Stimulated activated CD4-positive, alpha-beta T cell treated with anti-CD3 and anti-CD28 coated beads, TNF-alpha, amount 100 ng/mL, for 4 hours (primary cell): ENCODE measurements around the gene BRICD5.
A peak's percentile ranks its signal among the peaks of the same experiment; 100 is the strongest.
"Not testable (repeated sequence)": the region's sequence is repeated elsewhere in the genome, so short reads cannot be mapped to it uniquely, and the experiment has no call there.

Source experiments
- DNase-seq, 3 experiments: peaks; one replicate each; pipeline ENCODE4 v3.0.0-alpha.2; 2020; ENCODE audit warnings: low read depth in 3 of 3

BRICD5 gene

DNA sequence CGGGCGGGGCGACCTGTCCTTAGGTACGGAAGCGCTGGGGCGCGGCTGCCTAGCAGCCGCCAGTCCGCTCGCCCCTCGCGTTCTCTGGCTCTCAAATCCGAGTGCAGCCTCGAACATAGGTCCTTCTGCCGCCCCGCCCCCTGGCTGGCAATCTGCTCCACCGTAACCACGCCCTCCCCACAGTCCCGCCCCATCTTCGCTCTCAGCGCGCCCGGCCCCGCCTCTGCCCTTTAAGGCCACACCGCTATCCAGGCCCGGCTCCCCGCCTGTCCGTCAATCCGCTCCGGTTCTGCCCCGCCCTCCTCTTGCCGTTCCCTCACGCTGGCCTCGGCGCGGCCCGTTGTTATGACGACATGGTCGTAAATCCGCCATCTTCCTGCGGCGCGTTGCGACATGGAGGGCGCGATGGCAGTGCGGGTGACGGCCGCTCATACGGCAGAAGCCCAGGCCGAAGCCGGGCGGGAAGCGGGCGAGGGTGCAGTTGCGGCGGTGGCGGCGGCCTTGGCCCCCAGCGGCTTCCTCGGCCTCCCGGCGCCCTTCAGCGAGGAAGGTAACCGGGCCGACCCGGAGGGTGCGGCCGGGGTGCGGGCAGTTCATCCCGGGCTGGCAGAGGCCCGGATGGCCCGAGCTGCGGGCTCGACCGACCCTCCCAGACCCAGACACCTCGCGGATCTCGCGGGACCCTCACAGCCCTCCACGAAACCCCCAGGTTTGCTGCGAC lies 12.7 kb upstream of the BRICD5 start, which contains the start of gene E4F1:
Gene E4F1, plus strand, starts transcription at position 371 of the 721 bp plus-strand sequence. Its CDS starts 23 bp downstream, at position 394.
- peak; percentile 97 to 100 (median 98) for DNase-seq

GRCh38 chr16:2216330-2216729 lies 5.7 kb upstream of the BRICD5 start:
- no peak for DNase-seq

GRCh38 chr16:2214719-2214968 lies 4.0 kb upstream of the BRICD5 start, which contains the start of gene PGP:
Gene PGP (minus strand): TSS chr16:2214840. CDS start chr16:2214777, 63 bp downstream.
- DNase-seq, result no peak

- DNase-seq, result no peak
Measured at GRCh38 chr16:2213817-2214718, 3.4 kb upstream of the BRICD5 start.

DNA sequence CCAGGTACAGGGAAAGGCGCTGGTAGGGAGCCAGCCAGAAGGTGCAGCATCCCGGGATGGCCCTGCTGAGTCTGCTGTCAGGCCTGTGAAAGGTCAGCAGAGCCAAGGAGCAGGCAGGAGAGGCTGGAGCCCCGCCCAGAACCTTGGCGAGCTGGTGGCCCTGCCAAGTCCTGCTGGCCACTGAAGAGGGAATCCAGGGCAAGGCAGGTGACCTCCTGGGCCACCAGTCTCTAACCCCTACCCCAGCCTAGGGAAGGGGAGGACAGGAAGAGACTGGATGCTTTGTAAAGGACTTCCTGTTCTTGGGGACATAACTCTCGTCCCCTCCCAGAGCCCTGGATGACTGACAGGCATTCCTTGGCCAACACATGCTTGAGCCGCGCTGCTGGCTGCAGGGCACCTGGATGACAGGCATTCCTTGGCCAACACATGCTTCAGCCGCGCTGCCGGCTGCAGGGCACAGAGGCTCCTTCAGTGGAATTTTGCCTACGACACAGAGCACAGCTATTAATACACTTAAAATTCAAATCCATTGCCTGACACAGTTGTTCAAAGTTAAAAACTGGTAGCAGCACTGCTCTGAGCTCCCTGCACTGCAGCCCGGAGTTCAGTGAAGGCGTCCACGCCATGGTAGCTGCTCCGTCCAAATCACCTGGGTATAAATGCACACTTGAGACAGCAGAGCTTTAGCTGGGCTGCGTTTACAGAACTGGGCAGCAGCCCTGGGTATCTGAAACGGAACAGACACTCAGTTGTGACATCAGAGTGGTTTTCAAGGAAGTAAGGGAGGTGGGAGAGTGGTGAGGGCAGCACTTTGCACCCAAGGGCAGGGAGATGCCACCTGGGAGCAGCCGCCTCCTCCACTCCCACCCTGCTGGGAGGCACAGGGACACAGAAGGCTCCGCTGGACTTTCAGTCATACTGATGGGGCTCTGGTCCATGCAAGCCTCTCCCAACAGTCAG lies 2.0 kb upstream of the BRICD5 start:
- DNase-seq, result no peak

GRCh38 chr16:2211923-2212347 lies 1.3 kb upstream of the BRICD5 start:
- DNase-seq, result no peak

DNA sequence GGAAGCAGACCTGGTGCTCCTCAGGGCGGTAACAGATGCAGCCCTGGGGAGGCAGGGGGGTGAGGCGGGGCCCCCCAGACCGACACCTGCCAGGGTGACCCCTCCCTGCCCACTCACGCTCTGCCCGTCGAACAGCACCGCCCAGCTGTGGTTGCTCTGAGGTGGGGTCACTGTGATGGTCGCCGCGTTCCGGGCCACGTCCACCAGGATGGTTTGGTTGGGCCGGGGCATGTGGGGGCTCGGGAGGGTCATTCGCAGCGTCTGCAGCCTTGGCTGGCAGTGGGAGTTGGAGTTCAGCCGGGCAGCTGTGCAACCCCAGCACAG lies 692 bp downstream of the BRICD5 start:
- DNase-seq, result no peak

GRCh38 chr16:2209258-2210008 lies 1.2 kb downstream of the BRICD5 start:
- DNase-seq, result no peak

DNA sequence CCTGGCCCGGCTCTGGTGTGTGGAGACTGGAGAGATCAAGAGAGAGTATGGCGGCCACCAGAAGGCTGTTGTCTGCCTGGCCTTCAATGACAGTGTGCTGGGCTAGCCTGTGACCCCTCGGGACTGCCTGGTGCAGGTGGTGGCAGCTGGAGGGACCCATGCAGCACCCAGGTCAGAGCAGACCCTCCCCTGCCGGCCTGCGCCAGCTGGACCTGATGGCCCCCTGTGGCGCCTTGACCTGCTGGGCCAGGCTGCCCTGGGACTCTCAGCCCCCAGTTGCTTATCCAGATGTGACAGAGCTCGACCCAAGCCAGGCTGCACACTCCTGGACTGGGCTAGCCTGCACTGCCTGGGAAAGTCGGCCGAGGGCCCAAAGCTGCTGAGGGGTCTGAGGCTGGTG lies 1.9 kb downstream of the BRICD5 start:
- DNase-seq, result no peak

DNA sequence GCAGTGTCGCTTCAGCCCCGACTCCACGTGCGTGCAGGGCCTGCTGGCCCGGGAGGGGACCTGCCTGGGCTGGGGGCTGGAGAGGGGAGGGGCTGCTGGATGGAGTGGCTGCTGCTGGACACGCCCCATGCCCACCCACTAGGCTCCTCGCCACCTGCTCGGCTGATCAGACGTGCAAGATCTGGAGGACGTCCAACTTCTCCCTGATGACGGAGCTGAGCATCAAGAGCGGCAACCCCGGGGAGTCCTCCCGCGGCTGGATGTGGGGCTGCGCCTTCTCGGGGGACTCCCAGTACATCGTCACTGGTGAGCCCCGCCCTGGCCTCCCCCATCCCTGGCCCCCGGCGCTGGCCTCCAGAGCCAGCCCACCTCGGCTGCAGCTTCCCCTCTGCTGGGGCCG lies 2.4 kb downstream of the BRICD5 start:
- DNase-seq, result no peak

DNA sequence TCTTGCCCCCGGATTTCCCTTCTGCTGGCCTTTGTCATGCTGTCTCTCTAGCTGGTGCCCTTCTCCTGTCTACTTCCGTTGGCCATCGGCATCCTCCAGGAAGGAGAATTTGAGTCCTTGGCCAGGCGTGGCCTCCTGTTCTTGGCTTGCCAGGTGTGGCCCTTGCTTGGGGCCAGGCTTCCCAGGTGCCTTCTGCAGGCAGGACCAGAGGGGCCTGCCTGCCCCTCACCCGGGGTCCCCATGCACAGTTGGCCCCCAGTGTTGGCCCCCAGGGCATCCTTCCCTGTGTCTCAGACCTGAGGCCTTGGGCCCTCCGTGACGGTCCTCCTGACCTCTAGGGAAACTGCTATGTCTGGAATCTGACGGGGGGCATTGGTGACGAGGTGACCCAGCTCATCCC lies 2.8 kb downstream of the BRICD5 start:
- DNase-seq, result no peak

DNA sequence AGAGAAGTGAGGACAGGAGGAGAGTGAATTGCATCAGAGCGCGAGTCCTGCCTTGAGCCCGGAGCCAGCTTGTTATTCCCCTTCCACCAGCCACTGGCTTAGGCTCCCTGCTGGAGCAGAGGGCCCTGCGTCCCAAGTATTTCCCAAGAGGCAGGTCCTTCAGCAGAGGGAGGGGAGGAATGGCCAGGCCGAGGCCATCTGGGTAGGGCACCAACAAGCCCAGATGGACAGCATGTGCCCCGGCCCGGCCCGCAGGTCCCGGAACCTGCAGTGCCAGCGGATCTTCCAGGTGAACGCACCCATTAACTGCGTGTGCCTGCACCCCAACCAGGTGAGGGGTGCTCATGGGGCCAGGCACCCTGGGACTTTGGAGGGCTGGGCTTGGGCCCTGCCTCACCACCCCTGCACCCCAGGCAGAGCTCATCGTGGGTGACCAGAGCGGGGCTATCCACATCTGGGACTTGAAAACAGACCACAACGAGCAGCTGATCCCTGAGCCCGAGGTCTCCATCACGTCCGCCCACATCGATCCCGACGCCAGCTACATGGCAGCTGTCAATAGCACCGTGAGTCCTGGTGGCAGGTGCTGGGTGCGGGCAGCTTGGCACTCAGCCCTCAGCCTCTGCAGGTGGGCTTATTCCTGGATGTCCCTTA lies 3.8 kb downstream of the BRICD5 start:
- DNase-seq, result no peak

GRCh38 chr16:2206420-2206779 lies 4.3 kb downstream of the BRICD5 start:
- no peak for DNase-seq

GRCh38 chr16:2205967-2206313 lies 4.7 kb downstream of the BRICD5 start:
- no peak for DNase-seq

GRCh38 chr16:2205104-2205966 lies 5.3 kb downstream of the BRICD5 start, which contains the start of gene MLST8:
Gene MLST8 (plus strand): TSS chr16:2205454. CDS start chr16:2206086, 632 bp downstream.
- peak; percentile 83 to 87 (median 86) for DNase-seq

DNA sequence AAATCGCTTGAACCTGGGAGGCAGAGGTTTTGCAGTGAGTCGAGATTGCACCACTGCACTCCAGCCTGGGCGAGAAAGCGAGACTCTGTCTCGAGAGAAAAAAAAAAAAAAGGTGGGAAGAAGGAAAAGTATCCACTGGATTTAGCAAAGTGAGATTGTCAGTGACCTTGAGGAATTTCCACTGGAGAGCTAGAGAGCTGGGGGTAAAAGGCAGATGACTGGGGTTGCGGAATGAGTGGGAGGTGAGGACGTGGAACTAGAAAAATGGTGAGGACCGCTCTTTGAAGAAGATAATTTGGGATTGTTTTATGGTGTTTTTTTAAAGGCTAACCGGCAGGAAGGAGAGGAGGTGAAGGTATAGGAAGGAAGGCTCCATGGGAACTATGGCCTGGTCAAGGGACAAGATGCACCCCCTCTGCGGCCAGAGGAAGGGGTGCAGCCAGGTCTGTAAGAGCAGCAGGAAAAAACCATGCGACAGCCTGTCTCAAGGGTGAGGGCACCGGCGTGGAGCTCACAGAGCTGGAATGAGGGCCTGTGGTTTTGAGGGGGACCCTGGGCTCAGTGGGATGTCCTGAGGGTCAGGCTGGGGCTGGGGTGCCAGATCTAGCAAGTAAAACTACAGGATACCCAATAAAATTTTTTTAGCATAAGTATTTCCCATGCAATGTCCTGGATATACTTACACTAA lies 6.1 kb downstream of the BRICD5 start:
- DNase-seq, result no peak

- not testable (repeated sequence) for DNase-seq
Measured at GRCh38 chr16:2203119-2203688, 7.5 kb downstream of the BRICD5 start.

DNA sequence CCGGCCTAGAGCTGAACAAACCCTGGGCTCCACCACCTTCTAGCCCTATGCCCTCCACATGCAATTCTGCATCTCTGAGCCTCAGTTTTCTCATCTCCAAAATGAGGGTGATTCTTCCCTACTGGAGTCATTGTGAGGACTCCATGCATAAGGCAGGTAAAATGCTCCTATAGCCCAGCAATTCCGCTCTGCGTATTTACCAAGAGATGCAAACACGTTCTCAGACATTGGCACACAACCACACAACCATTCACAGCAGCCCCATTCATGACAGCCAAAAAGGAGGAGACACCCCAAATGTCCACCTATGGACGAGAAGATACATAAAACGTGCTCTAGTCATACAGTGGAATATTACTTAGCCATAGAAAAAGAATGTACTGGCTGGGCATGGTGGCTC lies 10.3 kb downstream of the BRICD5 start:
- no peak for DNase-seq

GRCh38 chr16:2199621-2200139 lies 11.0 kb downstream of the BRICD5 start:
- no peak for DNase-seq
